ENCODE data around the gene NLRP1.

NLRP1 gene

GRCh38 chr17:5560361-5560988 lies 23.8 kb downstream of the NLRP1 start:
- in situ Hi-C loops (cut with MboI; ENCODE audit: low sequenced_read_pairs) = no loop called here

GRCh38 chr17:5558815-5559785 lies 25.2 kb downstream of the NLRP1 start:
- in situ Hi-C loops (cut with MboI; ENCODE audit: low sequenced_read_pairs) = no loop called here

GRCh38 chr17:5557990-5558389 lies 26.3 kb downstream of the NLRP1 start:
- in situ Hi-C loops (cut with MboI; ENCODE audit: low sequenced_read_pairs) = no loop called here

- in situ Hi-C loops (cut with MboI; ENCODE audit: low sequenced_read_pairs) = no loop called here
Observed at GRCh38 chr17:5557485-5557884, 26.8 kb downstream of the NLRP1 start.

- in situ Hi-C loops (cut with MboI; ENCODE audit: low sequenced_read_pairs) = no loop called here
Observed at GRCh38 chr17:5555254-5555653, 29.1 kb downstream of the NLRP1 start.

- in situ Hi-C loops (cut with MboI; ENCODE audit: low sequenced_read_pairs) = no loop called here
Observed at GRCh38 chr17:5553479-5553878, 30.8 kb downstream of the NLRP1 start.

GRCh38 chr17:5552841-5553240 lies 31.5 kb downstream of the NLRP1 start:
- in situ Hi-C loops (cut with MboI; ENCODE audit: low sequenced_read_pairs) = no loop called here

- in situ Hi-C loops (cut with MboI; ENCODE audit: low sequenced_read_pairs) = no loop called here
Observed at GRCh38 chr17:5545051-5545987, 39.0 kb downstream of the NLRP1 start.

- in situ Hi-C loops (cut with MboI; ENCODE audit: low sequenced_read_pairs) = no loop called here
Observed at GRCh38 chr17:5544115-5544514, 40.2 kb downstream of the NLRP1 start.

- in situ Hi-C loops (cut with MboI; ENCODE audit: low sequenced_read_pairs) = no loop called here
Observed at GRCh38 chr17:5541610-5542202, 42.6 kb downstream of the NLRP1 start.

- in situ Hi-C loops (cut with MboI; ENCODE audit: low sequenced_read_pairs) = no loop called here
Observed at GRCh38 chr17:5540321-5540720, 44.0 kb downstream of the NLRP1 start.

GRCh38 chr17:5539286-5539685 lies 45.0 kb downstream of the NLRP1 start:
- in situ Hi-C loops (cut with MboI; ENCODE audit: low sequenced_read_pairs) = no loop called here

GRCh38 chr17:5536866-5537650 lies 47.3 kb downstream of the NLRP1 start:
- in situ Hi-C loops (cut with MboI; ENCODE audit: low sequenced_read_pairs) = no loop called here

- in situ Hi-C loops (cut with MboI; ENCODE audit: low sequenced_read_pairs) = no loop called here
Observed at GRCh38 chr17:5535436-5535835, 48.9 kb downstream of the NLRP1 start.

GRCh38 chr17:5533486-5534315 lies 50.6 kb downstream of the NLRP1 start:
- in situ Hi-C loops (cut with MboI; ENCODE audit: low sequenced_read_pairs) = no loop called here

- in situ Hi-C loops (cut with MboI; ENCODE audit: low sequenced_read_pairs) = no loop called here
Observed at GRCh38 chr17:5532581-5532980, 51.7 kb downstream of the NLRP1 start.

GRCh38 chr17:5531085-5531418 lies 53.3 kb downstream of the NLRP1 start:
- in situ Hi-C loops (cut with MboI; ENCODE audit: low sequenced_read_pairs) = no loop called here

- in situ Hi-C loops (cut with MboI; ENCODE audit: low sequenced_read_pairs) = no loop called here
Observed at GRCh38 chr17:5530265-5531084, 53.8 kb downstream of the NLRP1 start.
